ENCODE data around the gene IGF2R. TPM values are rescaled to one million over a fixed set of nuclear protein-coding genes. Genes with fewer than 3 reads are reported as not detected.

The IGF2R gene
- total and polyA plus RNA-seq, 8 donors = 2.0 to 70.5 (median 31.5) TPM

DNA sequence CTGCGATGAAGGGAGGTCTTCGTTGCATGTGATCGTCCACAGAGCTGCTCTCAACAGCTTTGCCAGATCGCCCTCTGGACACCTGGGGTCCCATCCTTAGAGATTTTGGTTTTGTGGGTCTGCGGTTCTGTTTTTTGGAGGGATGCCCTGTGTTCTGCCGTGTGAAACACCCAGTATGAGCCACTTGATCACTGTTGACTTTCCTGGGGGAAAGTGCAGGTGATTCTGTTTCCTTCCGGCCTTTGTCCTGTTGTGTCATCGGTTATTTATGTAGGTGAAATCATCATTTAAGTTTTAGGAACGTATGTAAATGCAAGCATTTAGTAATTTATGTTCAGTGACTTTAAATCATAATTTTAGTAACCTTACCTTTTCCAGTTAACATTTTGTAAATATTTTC, 96.3 kb downstream of the IGF2R start:
- intact Hi-C loops (cut with DNase I; ENCODE audit: low total_unique reads) = no loop called here
- no peak overlapping the region for H3K27ac ChIP-seq
- no peaks in the 10 kb centered on the region for H3K27me3 ChIP-seq
- TF ChIP-seq POLR2AphosphoS5 (IDR thresholded peaks at IDR 0.05) (no peak), CTCF (IDR thresholded peaks at IDR 0.05) (no peak), EP300 (IDR thresholded peaks at IDR 0.05) (no peak), POLR2A (IDR thresholded peaks at IDR 0.05) (no peak)
- DNase-seq = no peak
- WGBS, 5 donors = 81 to 93% (median 84%) methylated on average over 9 of the region's 9 CpGs
- H3K4me3 ChIP-seq = no peak overlapping the region
- no peaks in the 10 kb centered on the region for H3K9me3 ChIP-seq
- no peaks in the 10 kb centered on the region for H3K4me1 ChIP-seq
- peaks cover 55 to 100% (median 99%) of the 10 kb centered on the region in 4 donors for H3K36me3 ChIP-seq

GRCh38 chr6:160067564-160067963, 98.7 kb downstream of the IGF2R start:
- 95 to 97% (median 96%) methylated on average over 10 of the region's 10 CpGs for WGBS, 5 donors
- TF ChIP-seq POLR2AphosphoS5 (IDR thresholded peaks at IDR 0.05) = no peak
- TF ChIP-seq CTCF (IDR thresholded peaks at IDR 0.05) = no peak
- no peak for TF ChIP-seq POLR2A (IDR thresholded peaks at IDR 0.05)
- no peak for TF ChIP-seq EP300 (IDR thresholded peaks at IDR 0.05)
- no peaks in the 10 kb centered on the region for H3K9me3 ChIP-seq
- no peak overlapping the region for H3K4me3 ChIP-seq
- H3K27me3 ChIP-seq = no peaks in the 10 kb centered on the region
- H3K27ac ChIP-seq = no peak overlapping the region
- peaks cover 62 to 100% (median 99%) of the 10 kb centered on the region in 4 donors for H3K36me3 ChIP-seq
- intact Hi-C loops (cut with DNase I; ENCODE audit: low total_unique reads) = no loop called here
- H3K4me1 ChIP-seq = no peaks in the 10 kb centered on the region
- DNase-seq = no peak

- H3K9me3 ChIP-seq = no peaks in the 10 kb centered on the region
- intact Hi-C loops (cut with DNase I; ENCODE audit: low total_unique reads) = no loop called here
- no peak overlapping the region for H3K4me3 ChIP-seq
- no peaks in the 10 kb centered on the region for H3K27me3 ChIP-seq
- TF ChIP-seq POLR2AphosphoS5 (IDR thresholded peaks at IDR 0.05) (no peak), CTCF (IDR thresholded peaks at IDR 0.05) (no peak), EP300 (IDR thresholded peaks at IDR 0.05) (no peak), POLR2A (IDR thresholded peaks at IDR 0.05) (no peak)
- H3K27ac ChIP-seq = no peak overlapping the region
- WGBS, 5 donors = 75 to 90% (median 87%) methylated on average over 6 to 7 of the region's 7 CpGs
- H3K4me1 ChIP-seq = no peaks in the 10 kb centered on the region
- H3K36me3 ChIP-seq = peaks cover 70 to 100% (median 99%) of the 10 kb centered on the region in 4 donors
- DNase-seq = no peak
Measured at GRCh38 chr6:160068346-160068745, 99.5 kb downstream of the IGF2R start.

DNA sequence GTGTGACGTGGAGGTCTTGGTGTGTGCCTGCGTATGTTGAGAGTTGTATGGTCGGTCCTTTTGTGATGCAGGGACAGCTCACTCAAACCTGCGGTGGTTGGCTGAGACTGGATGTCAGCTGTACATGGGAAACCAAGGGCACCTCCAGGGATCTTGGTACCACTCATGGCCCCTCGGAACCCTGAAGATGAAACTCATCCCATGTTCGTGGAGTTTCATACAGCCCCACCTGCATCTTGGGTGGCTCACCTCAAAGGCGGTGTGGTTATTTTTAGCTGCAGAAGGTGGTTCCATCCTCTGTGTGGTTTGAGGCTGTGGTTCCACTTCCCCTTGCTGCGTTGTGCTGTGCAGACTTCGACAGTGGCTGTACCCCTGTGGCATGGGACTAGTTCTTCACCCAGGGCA, 100.2 kb downstream of the IGF2R start:
- intact Hi-C loops (cut with DNase I; ENCODE audit: low total_unique reads) = no loop called here
- no peaks in the 10 kb centered on the region for H3K27me3 ChIP-seq
- DNase-seq = peak in 1 of 2 donors; percentile 30
- H3K27ac ChIP-seq = no peak overlapping the region
- H3K36me3 ChIP-seq = peaks cover 75 to 100% (median 99%) of the 10 kb centered on the region in 4 donors
- no peak for TF ChIP-seq CTCF (IDR thresholded peaks at IDR 0.05)
- no peak for TF ChIP-seq POLR2AphosphoS5 (IDR thresholded peaks at IDR 0.05)
- TF ChIP-seq EP300 (IDR thresholded peaks at IDR 0.05) = no peak
- no peak for TF ChIP-seq POLR2A (IDR thresholded peaks at IDR 0.05)
- no peaks in the 10 kb centered on the region for H3K9me3 ChIP-seq
- H3K4me1 ChIP-seq = no peaks in the 10 kb centered on the region
- no peak overlapping the region for H3K4me3 ChIP-seq
- WGBS, 5 donors = 74 to 90% (median 82%) methylated on average over 9 of the region's 9 CpGs

Measured in stomach (tissue), 9 donors.